Right lobe of liver (tissue), 6 donors: ENCODE results near the gene CARMIL1. TPM values are rescaled to one million over a fixed set of nuclear protein-coding genes. Genes with fewer than 3 reads are reported as not detected.

Source experiments
- ATAC-seq, 4 donors: fragments of 200-7000 bp; cut with Tn5 transposase; one replicate each; pipeline ENCODE4 v1.9.1; 2020; ENCODE audit warnings: mild to moderate bottlenecking in 4 of 4, moderate library complexity in 4 of 4
- DNase-seq, 3 donors: peaks; one replicate each; pipeline ENCODE4 v3.0.0-alpha.2; 2020
- H3K27ac ChIP-seq, 3 donors: fragments of 200-600 bp; one replicate each; pipeline ENCODE4 v1.8.0; 2022
- H3K27me3 ChIP-seq, 2 donors: fragments of 200-600 bp; one replicate each; pipeline ENCODE4 v1.8.0; 2022
- H3K36me3 ChIP-seq, 4 donors: fragments of 200-600 bp; sonication (generic) in 1 of 4; one replicate each; pipeline versions ENCODE4 v1.5.1 to v1.8.0; 2017 to 2022; ENCODE audit warnings: control low read depth in 1 of 4
- H3K4me1 ChIP-seq, 4 donors: fragments of 200-600 bp; sonication (generic) in 1 of 4; one replicate each; pipeline versions ENCODE4 v1.5.1 to v1.8.0; 2017 to 2022; ENCODE audit warnings: control low read depth in 1 of 4
- H3K4me3 ChIP-seq, 3 donors: fragments of 200-600 bp; one replicate each; pipeline ENCODE4 v1.8.0; 2022
- H3K9me3 ChIP-seq, 4 donors: fragments of 200-600 bp; sonication (generic) in 1 of 4; one replicate each; pipeline versions ENCODE4 v1.5.1 to v1.8.0; 2017 to 2022; ENCODE audit warnings: control low read depth in 1 of 4
- POLR2A ChIP-seq: fragments of 450-650 bp; IDR thresholded peaks from one replicate; pipeline ENCODE4 v1.6.1; 2017; ENCODE audit warnings: antibody characterized with exemption, mild to moderate bottlenecking
- WGBS: methylation state at CpG from one replicate; pipeline ENCODE4 v1.1.6; 2018; ENCODE audit warnings: low coverage, low lambda C conversion rate; ENCODE audit not compliant: insufficient coverage; ENCODE audit errors: missing lambda C conversion rate; 5-methylcytosine and 5-hydroxymethylcytosine counted together
- intact Hi-C, 2 donors: fragments of 100-400 bp; cut with DNase I; formaldehyde crosslinking; loops; one replicate each; pipeline versions ENCODE4 v1.11.2 to v1.14.1; 2022
- total RNA-seq, 6 experiments: library from RNA; depleted of rRNA in 2 of 6; stranded (reverse); fragments of >200 nt in 2 of 6; fragmentation: NEBNext Ultra II Directional in 3 of 6; extraction: Animal tissue kit (Norgen Biotek cat#: 25700) in 3 of 6; gene quantifications; one replicate each; pipeline versions ENCODE4 v1.1.0 to v1.2.4, GENCODE V29; 2016 to 2023
- TF ChIP-seq, protein P1 (sequence below), 4 donors: fragments of 200-600 bp in 3 of 4; fragments of 450-650 bp in 1 of 4; IDR thresholded peaks; one replicate each; pipeline versions ENCODE4 v1.5.1 to v1.8.0; 2016 to 2022; ENCODE audit warnings: antibody characterized with exemption in 4 of 4, mild to moderate bottlenecking in 2 of 4
- donor health status: DM: no; HTN: yes; CAD: no.
- donor health status: DM: no; HTN: no; CAD: no.
- donor health status: DM: no; HTN: no; CAD: no.
- donor health status: DM: no; HTN: yes; CAD: no.
- donor health status: DM: no; HTN: yes; CAD: no.

Gene CARMIL1
- total RNA-seq, 6 experiments from 2014 or later, result 3.3 to 8.6 (median 4.6) TPM

- DNase-seq, result no peak
- H3K4me1 ChIP-seq, result no peaks in the 10 kb centered on the region
- H3K27me3 ChIP-seq, result no peaks in the 10 kb centered on the region
- no peaks in the 10 kb centered on the region for H3K36me3 ChIP-seq
- H3K27ac ChIP-seq, result no peak overlapping the region
- intact Hi-C loops, result no loop called here
- TF ChIP-seq, protein P1, sequence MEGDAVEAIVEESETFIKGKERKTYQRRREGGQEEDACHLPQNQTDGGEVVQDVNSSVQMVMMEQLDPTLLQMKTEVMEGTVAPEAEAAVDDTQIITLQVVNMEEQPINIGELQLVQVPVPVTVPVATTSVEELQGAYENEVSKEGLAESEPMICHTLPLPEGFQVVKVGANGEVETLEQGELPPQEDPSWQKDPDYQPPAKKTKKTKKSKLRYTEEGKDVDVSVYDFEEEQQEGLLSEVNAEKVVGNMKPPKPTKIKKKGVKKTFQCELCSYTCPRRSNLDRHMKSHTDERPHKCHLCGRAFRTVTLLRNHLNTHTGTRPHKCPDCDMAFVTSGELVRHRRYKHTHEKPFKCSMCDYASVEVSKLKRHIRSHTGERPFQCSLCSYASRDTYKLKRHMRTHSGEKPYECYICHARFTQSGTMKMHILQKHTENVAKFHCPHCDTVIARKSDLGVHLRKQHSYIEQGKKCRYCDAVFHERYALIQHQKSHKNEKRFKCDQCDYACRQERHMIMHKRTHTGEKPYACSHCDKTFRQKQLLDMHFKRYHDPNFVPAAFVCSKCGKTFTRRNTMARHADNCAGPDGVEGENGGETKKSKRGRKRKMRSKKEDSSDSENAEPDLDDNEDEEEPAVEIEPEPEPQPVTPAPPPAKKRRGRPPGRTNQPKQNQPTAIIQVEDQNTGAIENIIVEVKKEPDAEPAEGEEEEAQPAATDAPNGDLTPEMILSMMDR (IDR thresholded peaks at IDR 0.05), result no peak
- TF ChIP-seq POLR2A, result no peak
- H3K4me3 ChIP-seq, result no peak overlapping the region
- ATAC-seq, result peak in 1 of 4 donors; percentile 43
- WGBS, result 88% methylated on average over 1 of the region's 2 CpGs
- no peaks in the 10 kb centered on the region for H3K9me3 ChIP-seq
These were observed 356.7 kb downstream of the CARMIL1 start for GRCh38 chr6:25635886-25636317.

GRCh38 chr6:25637211-25637610, 358.0 kb downstream of the CARMIL1 start:
- ATAC-seq, result peak in 1 of 4 donors; percentile 54
- no peak for DNase-seq
- Histone ChIP-seq H3K4me3 (no peak overlapping the region), H3K4me1 (no peaks in the 10 kb centered on the region), H3K27me3 (no peaks in the 10 kb centered on the region), H3K27ac (no peak overlapping the region), H3K9me3 (no peaks in the 10 kb centered on the region), H3K36me3 (no peaks in the 10 kb centered on the region)
- intact Hi-C loops, result no loop called here
- WGBS, result 26% methylated on average over 1 of the region's 1 CpG
- TF ChIP-seq POLR2A, result no peak
- TF ChIP-seq, protein P1 (IDR thresholded peaks at IDR 0.05), result no peak

- no peaks in the 10 kb centered on the region for H3K36me3 ChIP-seq
- no peak overlapping the region for H3K4me3 ChIP-seq
- intact Hi-C loops, result no loop called here
- no peak for TF ChIP-seq POLR2A
- TF ChIP-seq, protein P1 (IDR thresholded peaks at IDR 0.05), result peak in 1 of 4 donors; percentile 25
- H3K9me3 ChIP-seq, result no peaks in the 10 kb centered on the region
- H3K4me1 ChIP-seq, result peaks cover 0 to 7% (median 0%) of the 10 kb centered on the region in 4 donors
- H3K27me3 ChIP-seq, result no peaks in the 10 kb centered on the region
- H3K27ac ChIP-seq, result no peak overlapping the region
- peak; percentile 33 to 78 (median 59) for ATAC-seq
- DNase-seq, result peak in 2 of 3 donors; percentile 47 to 60
- WGBS, result 13% methylated on average over 3 of the region's 4 CpGs
These were observed 358.8 kb downstream of the CARMIL1 start for GRCh38 chr6:25637960-25638434.

- Histone ChIP-seq H3K36me3 (no peaks in the 10 kb centered on the region), H3K27me3 (no peaks in the 10 kb centered on the region), H3K27ac (no peak overlapping the region), H3K4me1 (peaks cover 0 to 7% (median 0%) of the 10 kb centered on the region in 4 donors), H3K9me3 (no peaks in the 10 kb centered on the region), H3K4me3 (no peak overlapping the region)
- no peak for TF ChIP-seq POLR2A
- TF ChIP-seq, protein P1 (IDR thresholded peaks at IDR 0.05), result no peak
- DNase-seq (no peak), ATAC-seq (no peak)
- WGBS, result 74% methylated on average over 2 of the region's 4 CpGs
- intact Hi-C loops, result no loop called here
These were observed 360.5 kb downstream of the CARMIL1 start for GRCh38 chr6:25639653-25640052.
